AG08395 (cell line): ENCODE results near the gene HOXB13.
"Not testable (repeated sequence)": the region's sequence is repeated elsewhere in the genome, so short reads cannot be mapped to it uniquely, and the experiment has no call there.

Experiments
- DNase-seq: peaks from one replicate; pipeline ENCODE4 v3.0.0; 2012; ENCODE audit warnings: mixed read lengths, low spot score

HOXB13 gene

DNA sequence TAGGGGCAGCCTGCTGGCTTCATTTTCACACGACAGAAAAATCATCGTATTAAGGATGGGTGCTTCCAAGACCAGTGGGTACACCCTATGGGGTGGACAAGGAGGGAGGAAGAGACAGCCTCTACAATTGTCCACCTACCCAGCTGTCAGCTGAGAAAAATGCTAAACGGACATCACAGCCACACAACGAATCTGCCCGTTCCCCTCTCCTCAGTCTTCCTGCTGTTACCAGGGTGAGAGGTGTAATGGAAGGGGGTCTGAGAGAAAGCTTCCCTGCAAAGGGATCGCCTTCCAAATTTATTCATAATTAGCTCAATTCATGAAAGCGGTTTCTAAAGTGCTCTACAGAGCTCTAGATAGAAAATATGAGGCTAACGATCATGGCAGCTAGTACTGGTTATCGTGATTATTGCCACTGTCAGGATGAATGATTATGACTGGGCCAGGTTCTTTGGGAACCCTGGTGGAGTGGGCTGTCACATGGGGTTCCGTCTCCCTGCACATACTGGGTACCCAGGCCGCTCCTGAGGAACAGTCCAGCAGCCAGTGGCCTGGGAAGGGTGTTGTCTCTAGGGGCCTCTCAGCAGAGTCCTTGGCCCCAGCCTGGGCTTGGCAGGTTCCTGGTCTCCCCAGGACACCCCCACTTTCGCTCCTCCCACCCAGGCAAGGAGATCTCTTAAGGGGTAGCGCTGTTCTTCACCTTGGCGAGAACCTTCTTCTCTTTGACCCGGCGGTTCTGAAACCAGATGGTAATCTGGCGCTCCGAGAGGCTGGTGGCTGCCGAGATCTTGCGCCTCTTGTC lies 2.2 kb downstream of the HOXB13 start:
- DNase-seq = no peak

DNA sequence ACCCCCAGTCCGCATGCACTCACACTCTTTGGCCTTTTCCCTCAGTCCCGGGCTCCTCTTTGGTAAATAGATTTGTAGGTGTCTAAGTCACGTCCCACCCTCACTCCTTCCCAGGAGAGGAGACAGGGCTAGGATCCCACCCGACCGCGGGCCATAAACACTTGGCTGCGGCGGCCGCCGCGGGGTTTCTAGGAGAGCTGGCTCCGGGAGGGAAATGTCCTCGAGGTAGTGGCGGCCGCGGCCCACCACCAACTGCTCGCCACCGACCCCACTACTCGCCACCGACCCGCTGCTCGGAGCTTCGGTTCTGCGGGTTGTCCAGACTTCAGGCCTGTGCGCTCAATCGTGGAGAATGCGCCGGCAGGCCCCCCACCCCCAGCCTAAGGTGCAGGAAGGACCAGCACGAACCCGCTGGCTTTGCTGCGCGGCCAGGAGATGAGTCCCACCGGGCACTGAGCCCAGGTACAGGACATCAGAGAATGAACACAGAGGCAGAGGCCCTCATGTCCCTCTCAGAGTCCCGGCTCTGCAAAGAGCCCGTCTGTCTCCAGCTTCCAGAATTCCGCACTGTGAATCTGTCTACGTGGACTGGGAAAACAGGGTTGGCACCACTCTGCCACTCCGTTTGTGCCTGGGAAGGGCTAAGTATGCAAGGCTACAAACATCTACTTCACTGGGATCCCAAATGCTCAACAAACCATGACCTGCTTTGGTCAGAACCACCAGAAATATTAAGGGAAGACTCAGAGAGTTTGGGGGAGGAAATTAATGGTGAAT lies 3.1 kb downstream of the HOXB13 start:
- DNase-seq = no peak

DNA sequence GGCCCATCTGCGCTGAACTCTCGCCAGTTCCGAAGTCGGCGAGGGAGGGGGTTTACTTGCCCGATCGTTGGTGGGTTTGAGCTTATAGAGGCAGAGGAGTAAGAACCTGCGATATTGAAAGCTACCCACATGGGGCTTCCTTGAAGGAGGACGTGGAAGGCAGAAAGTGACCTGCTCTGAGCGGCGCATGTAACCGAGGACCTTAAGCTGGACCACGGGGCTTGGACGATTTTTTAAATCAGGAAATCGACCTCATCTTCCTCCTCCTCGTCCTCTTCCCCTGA lies 3.6 kb downstream of the HOXB13 start:
- no peak for DNase-seq

DNA sequence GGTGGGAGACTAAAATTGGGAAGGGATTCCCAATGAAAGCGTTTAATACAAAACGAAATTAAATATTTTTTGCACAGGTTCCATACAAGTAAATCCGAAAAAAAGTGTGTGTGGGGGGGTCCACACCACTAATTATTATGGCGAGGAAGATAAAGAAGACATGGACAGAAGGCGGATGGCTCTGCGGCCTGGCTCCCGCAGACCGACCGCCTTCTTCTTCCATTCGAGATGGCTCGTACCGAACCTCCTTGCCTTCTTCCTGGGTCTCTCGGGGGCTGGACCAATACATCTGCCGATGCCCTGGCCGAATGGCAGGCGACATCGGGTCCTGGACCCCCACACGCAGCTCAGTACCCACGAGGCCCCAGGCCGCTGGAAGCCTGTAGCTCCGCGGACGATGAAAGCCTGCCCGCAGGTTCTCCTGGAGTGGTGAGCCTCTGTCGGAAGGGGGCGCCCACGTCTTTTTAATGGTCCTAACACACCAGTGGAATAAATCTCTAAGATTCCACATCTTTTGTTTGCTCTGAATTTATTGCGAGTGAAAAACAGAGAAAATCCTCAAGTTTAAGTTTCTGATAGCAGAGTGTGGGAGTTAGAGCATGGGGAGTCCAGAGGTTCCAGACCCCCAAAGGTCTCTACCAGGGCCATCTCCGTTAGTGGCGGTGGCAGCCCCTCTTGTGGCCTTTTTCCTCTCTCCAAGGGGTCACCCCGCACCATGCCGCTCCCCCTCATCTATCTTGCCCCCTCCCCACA lies 4.1 kb downstream of the HOXB13 start:
- peak; percentile 70 for DNase-seq

DNA sequence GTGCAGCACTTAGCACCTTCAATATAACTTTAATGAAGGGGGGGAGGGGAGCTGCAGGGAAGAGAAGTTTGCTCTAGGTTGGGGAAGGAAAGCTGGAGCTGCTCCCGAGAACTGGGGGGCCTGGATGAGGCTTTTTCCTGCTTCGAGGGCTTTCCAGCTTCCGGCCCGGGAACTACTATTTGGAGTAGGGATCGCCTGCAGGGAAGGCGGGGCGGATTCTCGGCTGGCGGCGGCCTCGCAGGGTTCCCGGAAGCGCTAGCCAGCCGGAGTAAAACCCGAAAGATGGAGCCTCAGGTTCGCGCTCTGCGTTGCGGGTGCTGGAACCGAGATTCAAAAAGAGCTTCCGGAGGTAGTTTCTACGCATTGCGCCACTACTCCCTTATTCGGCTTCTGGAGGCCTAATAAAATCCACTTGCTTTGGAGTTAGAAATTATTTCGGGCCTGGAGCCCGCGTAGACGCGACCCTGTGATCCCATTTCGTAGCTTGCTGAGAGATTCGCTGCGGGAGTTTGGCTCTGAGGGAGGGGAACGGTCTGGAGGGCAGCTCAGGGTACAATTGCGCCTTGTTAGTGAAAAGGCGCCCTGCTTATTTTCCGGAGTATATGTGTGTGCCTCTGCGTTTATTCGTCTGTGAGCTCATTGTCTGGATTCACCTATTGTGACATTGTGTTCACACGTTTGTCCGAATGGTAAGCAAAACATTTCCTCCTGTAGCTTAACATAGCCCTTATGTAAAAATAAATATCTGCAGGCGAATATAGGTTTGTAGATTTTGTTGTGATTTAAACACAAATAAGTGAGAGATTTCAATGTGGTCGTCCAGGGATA lies 4.9 kb downstream of the HOXB13 start:
- no peak for DNase-seq

DNA sequence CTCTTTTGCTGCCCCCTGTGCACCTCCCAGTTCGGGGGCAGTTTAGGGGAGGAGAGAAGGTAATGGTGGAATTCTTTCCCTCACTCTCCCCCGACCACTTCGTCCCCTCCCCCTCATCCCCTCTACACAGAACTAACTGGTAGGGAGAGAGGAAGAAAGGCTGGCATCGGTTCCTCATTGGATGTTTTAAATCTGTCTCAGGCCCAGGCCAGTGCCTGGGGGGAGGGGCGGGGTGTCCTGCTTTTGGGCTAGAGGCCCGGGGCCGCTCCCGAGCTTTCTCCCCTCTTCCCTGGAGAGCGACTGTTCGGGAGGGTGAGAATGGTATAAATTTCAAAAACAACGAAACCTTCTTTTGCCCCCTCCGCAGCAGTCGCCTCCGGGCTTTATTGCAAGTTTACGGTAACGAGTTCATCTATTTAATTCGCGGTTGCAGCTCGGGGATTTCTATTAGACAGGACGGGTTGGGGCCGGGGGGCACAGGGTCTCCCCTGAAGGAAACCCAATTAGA lies 5.6 kb downstream of the HOXB13 start, which contains the start of gene PRAC2:
PRAC2 (plus strand) TSS at position 271 of the 508 bp plus-strand sequence. CDS start 1,226 bp downstream, outside the sequence.
- no peak for DNase-seq

DNA sequence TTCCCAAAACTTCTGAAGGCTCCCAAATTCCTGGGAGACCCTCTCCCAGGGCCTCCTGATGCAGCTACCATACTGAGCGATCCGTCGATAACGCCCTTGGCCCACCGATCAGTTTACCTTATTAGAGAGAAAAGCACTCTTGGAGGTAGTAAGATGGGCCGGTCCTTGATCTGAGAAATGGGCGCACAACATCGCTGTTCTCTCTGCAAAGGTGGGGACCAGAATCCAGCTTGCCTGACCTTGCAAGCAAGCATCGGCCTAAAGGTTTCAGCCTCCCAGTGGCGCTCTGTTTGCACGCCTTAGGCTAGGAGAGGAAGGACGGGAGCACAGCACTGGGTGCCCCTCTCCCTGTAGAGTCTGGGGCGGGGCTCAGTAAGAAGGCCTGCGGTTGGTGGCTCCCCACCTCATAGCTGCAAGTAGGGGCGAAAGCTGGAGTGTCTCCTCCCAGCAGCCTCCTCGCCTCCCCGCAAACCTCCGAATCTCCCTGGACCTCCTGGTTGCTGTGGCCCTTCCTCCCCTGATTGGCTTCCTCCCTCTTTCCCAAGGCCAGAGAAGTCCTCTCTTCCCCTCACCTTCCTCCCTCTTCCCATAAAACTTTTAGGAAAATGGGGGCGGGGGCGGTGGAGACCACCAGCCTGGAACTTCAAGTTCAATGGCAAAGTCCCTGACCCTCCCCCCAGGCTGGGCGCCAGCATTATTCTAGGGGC lies 6.2 kb downstream of the HOXB13 start, which contains the start of gene PRAC1:
PRAC1 (minus strand) TSS at position 318 of the 707 bp plus-strand sequence; CDS start at position 192, 126 bp downstream.
- DNase-seq = no peak

DNA sequence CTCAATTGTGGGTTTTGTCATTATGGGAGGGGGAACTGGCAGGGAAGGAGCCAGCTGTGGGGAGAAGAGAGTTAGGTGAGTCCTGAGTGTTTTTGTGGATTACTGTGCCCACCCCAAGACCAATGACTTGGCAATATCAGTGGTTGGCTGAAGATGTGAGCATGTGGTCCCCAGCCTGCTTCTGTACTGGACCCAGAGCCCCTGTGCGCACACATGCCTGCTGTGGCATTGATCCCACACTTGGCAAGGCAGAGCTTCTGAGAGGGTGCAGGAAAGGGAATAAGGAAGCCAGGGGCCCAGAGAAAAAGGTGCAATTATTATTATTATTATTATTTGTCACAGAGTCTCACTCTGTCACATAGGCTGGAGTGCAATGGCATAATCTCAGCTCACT lies 7.5 kb downstream of the HOXB13 start:
- no peak for DNase-seq

DNA sequence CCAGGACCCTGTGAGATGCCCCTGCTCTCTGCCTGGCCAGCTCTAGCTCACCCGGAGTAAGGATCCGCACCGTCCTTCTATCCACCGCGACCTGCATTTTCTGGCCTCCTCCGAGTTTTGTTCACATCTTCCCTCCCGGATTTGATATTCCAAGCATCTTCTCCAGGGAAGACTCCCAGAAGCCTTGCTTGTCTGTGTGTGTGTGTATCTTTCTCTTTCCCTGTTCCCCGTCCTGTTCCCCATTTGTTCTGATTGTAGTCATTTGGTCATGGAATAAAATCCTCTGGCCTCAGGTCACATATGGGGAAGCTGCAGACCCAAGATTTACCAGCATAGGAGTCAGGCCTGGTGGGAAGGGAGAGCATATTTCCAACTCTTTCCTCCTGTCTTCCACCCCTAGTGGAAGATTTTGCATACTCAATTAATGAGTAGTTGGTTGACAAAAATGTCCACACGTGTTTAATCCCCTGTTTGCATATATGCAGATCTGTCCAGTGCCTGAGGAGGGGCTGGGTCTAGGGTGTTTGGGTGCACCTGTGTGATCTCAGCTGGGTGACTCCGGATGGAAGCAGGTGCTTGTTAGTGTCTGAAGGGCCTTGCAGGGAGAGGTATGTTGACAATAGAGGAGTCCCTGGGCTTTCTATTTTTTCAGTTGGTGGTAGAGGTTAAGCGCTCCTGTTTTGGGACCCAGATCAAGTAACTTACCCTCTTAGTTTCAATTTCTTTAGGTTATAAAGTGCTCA lies 8.1 kb downstream of the HOXB13 start:
- no peak for DNase-seq

DNA sequence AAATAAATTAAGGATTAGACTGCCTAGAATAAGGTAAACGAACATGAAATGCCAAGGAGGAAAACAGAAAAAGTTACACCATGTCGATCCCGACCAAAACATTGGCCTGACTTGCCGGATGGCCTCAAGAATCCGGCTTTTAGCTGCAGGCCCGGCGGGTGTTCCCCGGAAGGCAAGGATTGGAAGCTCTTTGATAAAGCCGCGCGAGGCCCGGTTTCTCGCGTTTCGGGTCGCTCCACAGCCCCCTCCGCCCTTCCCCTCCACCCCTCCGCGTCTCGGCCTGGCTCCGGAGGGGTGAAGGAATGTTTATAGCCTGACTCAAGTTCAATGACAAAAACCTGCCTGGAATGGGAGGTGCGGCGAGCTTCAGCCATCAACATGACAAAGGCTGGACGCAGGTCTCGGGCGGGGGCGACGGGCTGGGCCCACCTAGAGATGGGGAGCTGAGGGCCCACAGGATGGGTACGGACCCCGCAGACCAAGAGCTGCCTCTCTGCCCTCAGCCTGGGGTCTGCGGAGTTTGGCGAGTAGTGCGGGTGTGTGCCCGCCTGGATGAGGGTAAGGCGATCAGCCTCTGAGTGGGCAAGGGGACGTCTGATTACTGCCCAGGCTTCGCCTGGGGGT lies 8.8 kb downstream of the HOXB13 start:
- no peak for DNase-seq

DNA sequence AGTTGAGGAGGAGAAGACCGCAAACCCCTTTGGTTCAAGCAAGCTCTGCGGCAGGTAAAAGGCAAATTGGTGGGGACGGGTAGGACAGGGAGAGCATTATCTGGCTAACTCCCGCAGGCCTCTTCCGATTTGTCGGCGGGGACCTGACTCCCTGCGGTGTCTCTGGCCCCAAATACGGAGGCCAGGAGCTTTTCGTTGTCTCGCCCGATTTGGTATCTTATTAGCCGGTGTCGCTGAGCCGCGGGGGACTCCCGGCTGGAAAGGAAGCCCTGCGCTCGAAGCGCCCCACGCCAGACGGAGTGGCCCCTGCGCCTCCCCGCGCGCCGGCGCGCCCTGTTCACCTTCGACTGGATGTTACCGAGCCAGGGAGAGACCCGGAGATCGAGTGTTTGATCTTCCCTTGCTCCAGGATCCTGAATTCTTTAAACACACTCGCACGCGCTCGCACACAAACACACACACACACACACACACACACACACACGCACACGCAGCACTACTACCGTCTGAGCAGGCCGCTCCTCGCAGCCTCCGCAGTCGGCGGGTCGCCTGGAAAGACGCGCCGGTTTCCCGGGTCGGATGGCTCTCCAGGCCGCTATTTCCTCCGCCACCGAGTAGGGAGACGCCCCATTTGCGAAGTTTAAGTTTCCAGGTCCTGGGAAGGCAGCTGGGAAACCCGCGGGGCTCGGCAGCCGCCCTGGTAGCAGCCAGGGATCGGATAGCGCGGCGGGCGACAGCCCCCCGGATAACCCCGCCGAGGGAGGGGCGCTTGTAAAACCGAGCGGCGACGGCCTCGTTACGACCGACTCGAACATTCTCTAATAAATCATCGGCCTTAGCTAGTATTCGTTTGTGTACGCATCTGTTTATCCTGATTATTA lies 9.5 kb downstream of the HOXB13 start:
- DNase-seq = no peak

DNA sequence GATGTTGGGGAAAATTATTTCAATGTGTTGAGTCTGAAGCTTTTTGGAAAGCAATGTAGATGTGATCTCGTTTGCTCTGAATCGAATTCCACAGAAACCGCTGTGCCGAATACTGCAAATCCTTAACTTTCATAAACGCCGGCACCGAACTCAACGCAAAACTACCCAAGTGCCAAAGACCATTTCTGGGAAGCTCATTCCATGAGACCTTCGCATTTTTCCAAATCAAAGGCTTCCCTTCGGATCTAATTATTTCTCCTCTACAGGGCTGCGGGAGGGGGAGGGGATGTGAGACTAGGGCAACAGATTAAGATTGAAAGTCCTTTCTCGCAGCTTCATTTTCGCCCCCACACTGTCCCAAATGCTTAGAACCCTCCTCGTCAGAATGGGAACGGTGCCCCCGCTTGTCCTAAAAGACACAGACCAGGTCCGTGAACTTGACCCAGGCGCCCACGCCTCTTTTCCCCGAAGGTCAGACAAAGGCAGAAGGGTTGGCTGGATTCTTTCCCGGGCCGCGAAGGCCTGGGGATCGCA lies 10.3 kb downstream of the HOXB13 start:
- no peak for DNase-seq

DNA sequence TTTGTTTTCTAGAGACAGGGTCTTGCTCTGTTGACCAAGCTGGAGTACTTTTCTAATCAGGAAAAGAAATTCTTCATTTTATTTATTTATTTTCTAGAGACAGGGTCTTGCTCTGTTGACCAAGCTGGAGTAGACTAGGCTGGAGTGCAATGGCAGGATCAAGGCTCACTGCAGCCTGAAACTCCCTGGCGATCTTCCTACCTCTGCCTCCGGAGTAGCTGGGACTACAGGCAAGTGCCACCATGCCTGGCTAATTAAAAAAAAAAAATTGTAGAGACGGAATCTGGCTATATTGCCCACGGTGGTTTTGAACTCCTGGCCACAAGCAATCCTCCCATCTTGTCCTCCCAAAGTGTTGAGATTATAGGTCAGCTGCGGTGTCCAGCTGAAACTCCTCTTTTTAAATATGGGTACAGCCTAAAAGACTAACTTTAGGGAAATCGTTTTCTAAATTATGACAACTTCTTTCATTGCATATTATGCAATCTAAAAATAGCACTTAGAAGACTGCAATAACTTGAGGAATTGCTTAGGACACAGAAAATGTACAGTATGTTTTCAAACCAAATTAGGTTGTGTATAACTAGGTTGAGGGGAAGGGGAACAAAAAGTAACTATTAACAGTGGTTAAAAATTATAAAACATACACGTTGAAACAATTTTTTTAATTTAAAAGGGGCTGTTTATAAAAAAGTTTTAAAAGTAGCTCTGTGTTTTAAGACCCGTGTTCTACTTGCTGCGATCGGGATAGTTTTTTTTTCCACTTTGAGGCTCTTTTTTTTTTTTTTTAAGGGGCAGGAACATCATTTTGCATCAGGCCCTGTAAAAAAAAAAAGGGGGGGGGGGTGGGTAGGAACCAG lies 11.0 kb downstream of the HOXB13 start:
- no peak for DNase-seq

DNA sequence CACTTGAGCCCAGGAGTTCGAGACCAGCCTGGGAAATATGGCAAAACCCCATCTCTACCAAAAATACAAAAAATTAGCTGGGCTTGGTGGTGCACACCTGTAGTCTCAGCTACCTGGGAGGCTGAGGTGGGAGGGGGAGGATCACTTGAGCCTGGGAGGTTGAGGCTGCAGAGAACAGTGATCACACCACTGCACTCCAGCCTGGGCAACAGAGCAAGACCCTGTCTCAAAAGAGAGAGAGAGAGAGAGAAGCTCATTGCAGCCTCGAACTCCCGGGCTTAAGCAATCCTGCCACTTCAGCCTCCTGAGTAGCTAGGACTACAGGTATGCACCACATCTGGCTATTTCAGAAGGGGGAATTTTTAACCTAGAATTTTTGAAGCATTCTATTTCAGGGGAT lies 12.0 kb downstream of the HOXB13 start:
- DNase-seq = not testable (repeated sequence)

DNA sequence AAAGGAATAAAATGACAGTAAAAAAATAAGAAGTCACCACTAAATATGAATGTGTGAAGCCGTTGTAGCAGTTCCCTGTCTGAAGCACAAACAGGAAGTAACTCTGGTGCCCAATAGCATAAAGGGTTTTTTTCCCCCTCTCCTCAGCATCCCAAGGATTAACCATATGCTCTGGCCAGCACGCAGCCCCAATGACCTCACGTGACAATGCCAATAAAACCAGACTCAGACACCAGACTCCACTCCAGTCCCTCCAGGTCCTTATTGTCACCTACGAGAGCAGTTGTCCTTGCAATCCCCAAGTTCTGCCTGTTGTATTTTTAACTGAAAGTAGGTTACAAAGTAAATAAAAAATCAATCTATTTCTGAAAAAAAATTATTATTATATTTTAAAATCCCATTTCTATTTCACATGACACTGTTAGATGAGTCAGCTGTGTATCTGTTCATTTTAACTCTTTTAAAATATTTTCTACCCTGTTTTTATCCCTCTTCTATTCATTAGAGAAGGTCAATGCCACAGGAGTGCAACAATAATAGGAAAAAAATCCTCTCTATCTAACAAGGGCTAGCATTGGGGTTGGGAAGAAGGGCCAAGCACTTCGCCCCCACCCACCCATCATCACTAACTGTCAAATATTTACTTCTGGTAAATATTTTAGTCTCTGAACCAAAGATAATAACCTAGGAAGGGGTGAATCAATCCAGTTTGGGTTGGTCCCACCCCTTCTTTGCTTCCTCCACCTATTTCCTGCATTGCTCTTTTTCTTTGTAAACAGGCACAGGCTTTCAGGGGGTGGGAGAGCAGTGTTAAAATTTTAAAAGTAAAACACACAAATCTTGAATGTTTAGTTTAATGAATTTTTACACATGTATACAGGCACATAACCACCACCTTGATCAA lies 12.8 kb downstream of the HOXB13 start:
- no peak for DNase-seq

DNA sequence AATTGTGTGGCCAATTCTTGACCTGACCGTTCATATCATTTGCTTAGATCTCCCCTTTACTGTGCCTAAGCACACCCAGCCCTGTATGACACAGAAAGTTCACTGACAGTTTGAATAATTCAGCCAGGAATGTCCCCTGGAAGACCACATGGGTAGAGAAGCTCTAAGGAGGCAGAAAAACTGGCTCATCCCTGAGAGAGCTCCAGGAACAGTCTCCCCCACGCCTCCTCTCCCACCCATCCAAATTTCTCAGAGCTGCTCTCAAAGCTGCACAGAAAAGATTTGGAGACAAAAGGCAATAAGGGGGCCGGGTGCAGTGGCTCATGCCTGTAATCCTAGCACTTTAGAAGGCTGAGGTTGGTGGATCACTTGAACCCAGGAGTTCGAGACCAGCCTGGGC lies 17.4 kb downstream of the HOXB13 start:
- DNase-seq = peak; percentile 49
